ENCODE measurements around the gene HINT2.
A peak's percentile ranks its signal among the peaks of the same experiment; 100 is the strongest.

The HINT2 gene

DNA sequence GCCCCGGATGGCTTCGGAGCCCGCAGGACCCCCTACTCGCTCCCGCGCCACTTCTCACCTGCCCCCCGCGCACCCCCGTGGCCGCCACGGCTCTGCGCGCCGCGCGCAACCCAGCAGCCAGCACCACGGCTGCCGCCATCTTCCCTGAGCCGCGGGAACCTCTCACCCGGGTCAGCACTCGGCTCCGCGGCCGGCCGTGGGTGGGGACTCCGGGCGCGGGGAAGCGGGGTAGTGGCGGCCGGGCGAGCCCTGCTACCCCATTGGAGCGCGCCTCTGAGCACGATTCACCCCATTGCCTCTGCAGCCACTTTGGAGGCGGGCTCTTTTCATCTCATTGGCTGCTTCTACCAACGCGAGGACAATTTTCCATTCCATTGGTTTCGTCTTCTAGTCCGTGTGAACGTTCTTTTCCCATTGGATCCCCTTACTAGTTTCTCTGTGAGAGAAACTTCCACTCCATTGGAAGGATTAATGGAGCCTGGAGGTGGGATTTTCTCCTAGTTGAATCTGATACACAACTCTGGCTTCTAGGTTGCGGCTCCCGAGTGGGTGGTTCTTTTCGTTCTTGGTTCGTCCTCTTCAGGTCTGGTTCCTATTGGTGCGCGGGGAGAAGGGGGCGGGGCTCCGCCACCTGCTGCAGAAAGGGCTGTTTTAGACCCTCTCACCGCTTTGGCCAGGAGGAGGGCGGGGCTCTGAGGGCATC lies at the start of gene HINT2:
HINT2 (minus strand) TSS at position 202 of the 703 bp plus-strand sequence; CDS start at position 139, 63 bp downstream.
- DNase-seq (ENCODE audit: low spot score) (peak; percentile 93), FAIRE-seq (peak; percentile 89)

DNA sequence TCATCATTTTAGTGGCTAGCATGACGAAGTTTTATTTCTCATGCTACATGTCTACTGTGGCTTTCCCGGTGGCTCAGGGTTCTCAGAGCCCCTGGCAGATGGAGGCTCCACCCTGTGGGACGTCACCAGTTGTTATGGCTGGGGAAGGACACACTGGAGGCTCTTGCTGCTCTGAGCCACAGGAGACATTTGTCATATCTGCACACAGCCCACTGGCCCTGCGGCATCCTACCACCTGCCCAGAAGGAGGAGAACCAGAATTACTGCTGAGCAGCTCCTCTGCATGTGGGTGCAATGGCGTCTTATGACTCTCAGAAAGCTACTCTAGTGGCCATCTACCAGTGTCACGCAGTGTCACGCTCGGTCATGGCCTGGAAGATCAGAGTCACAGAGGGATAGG lies 48.7 kb upstream of the HINT2 start:
- FAIRE-seq, result no peak

DNA sequence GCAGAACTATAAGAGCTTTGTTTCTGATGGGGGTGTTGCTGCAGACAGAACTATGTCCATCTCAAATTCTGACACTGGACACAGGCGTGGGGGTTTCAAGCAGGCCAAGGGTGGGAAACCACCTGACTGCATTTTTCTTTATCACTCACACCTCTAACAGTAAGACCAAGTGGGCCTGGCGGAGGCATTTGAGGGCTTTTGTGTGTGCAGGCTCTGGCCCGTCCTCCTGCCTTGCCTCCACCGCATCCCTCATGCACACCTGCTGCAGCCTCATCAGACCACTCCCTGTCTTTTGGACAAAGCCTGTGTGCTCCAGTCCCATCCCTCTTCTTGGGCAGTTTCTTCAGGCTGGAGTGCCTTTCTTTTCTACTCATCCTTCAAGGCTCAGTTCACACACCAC lies 47.5 kb upstream of the HINT2 start:
- DNase-seq (ENCODE audit: low spot score) (no peak), FAIRE-seq (no peak)

More for the DNA sequence above, 48.7 kb upstream of the HINT2 start:
- no peak for DNase-seq (ENCODE audit: low spot score)

DNA sequence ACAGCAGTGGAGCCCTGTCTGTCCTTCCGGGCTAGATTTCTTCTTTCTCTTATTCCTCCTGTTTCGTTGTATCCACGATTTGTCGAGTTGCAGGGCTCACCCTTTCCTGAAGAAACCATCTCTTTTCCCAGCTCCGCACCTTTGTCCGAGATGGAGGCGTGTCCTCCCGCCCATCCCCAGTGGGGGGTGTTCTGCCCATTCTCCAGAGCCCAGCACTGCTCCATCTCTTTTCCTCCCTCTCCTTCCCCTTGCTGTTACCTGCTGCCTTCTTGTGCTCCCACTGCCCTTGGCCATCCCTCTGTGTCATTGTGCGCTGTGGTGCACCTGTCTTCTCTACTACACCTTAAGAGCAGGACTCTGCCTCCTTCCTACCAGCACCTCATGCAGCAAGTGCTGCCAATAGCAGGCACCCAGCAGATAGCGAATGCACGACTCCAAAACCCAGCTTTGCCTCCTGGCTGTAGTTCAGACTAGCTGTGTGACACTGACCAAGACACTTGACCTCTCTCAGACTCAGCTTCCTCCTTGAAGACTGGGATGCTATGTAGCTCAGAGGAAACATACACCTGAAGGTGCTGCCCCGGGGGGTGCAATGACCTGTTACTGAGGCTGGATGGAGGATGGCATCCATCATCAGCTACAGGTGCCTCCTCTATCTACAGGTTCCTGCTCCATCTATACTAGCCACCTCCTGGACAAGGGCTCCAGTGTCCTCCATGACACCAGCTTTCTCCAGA lies 46.5 kb upstream of the HINT2 start:
- DNase-seq (ENCODE audit: low spot score), result no peak
- FAIRE-seq, result no peak

DNA sequence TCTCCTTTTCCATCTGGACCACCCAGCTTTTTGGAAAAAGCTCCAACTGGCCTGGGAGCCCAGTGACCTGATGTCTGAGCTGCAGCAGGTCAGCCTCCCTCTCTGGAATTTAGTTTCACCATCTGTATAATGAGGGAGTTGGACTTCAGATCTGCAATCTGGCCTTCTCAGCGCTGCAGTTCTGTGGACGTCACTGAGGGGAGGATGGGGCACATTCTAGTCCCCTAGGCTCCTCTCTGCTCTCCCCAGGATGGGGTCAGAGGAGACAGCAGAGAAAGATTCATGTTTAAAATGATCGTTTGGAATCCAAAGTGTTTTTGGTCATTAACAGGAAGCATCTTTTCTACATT lies 45.1 kb upstream of the HINT2 start:
- no peak for DNase-seq (ENCODE audit: low spot score)
- no peak for FAIRE-seq

DNA sequence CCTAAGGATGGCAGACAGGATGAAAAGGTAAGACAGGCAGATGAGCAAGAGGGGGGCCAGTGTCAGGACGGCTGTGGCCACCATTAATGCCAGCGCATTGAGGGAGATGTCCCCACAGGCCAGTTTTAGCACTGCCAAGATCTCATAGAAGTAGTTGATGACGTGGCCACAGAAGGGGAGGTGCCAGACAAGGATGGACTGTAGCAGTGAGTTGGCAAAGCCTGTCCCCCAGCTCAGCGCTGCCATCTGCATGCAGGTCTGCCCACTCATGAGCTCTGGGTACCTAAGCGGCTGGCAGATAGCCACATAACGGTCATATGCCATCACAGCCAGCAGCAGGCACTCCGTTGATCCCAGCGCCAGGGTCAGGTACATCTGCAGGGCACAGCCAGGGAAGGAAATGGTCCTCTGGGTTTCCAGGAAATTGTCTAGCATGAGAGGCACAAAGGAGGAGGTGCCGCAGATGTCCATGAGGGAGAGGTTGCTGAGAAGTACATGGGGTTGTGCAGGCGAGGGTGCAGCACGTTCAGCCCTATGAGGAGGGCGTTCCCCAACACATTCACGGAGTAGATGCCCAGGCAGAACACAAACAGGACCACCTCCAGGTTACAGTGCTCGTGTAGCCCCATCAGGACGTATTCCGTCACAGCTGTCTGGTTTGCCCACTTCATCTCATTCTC lies 44.6 kb upstream of the HINT2 start:
- no peak for DNase-seq (ENCODE audit: low spot score)
- FAIRE-seq, result no peak

DNA sequence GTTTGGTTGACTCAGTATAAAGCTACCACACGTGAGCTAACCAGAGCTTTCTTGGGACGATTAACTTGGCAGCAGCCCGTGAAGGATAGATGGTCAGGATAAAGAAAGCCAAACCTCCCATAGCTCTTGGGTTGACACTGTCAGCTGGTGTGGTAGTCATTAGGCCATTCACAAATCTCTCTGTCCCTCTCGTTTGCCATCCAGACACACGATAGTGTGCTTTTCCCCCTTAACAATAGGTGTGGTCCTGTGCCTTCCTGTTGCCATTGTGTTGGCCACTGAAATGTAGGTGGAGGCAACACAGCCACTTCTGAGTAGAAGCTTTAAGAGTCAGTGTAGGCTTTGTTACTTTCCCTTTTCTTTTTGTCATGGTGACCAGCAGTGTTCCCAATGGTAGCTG lies 43.6 kb upstream of the HINT2 start:
- no peak for FAIRE-seq

DNA sequence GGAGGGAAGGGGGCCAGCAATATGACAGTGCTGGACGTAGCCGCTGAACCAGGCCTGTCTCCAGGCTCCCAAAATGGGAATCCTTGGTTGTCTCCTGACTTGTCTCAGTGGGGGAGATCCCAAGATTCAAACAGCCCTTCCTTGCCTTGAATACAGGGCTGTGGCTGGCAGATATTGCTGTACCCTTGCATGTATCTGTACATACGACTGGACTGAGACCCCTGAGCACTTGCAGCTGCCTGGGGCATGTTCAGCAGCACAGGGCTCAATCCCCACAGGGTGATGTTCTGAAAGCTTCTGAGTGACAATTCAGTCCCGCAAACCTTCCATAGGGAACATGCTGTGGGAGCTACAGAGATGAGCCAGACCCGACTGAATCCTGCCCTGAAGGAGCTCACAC lies 42.0 kb upstream of the HINT2 start:
- FAIRE-seq, result no peak
- no peak for DNase-seq (ENCODE audit: low spot score)

More for the DNA sequence above, 43.6 kb upstream of the HINT2 start:
- DNase-seq (ENCODE audit: low spot score), result no peak

DNA sequence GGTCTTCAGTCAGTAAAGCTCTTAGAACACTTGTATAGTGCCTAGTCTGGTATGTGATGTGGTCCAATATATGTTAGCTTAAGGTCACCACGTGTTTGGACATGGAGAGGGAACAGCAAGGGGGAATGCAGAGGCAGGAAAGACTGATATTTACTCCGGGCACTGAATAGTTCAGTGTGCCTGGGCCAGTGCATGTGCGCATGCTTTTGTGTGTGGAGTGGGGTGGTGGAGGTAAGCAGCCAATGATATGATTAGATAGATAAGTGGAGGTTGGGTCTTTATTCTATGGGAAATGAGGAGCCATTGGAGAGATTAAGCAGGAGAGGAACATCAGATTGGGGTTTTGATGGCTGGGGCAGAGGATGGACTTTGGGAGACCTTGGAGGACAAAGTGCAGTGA lies 41.4 kb upstream of the HINT2 start:
- FAIRE-seq (no peak), DNase-seq (ENCODE audit: low spot score) (no peak)

DNA sequence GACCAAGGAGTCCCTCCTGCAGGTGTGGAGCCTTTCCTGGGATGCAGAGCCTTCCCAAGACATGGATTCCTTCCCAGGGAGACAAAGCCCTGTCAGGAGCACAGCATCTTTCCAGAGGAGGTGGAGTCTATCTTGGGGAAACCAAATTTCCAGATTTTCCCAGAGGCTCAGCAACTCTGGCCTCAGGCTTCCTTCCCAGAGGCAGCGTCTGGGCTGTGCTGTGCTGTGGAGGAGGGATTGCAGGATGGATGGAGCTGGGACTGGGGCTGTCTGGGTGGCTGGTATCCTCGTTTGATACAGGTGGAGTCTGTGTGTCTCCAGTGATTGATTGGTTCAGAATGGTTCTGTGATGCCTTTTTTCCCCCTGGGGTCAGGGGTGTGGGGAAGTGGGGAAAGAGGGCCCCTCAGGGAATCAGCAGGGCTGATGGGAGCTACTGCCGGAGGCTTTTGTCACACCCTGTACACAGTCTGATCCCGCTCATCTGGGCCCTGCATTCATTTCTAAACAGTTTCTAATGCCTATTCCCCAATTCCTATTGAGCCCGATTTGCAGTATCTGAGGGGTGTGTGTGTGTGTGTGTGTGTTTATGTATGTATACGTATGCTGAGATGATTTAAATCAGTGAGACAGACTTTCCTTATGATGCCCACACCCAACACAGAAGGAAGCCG lies 39.4 kb upstream of the HINT2 start:
- FAIRE-seq, result no peak
- DNase-seq (ENCODE audit: low spot score), result no peak

DNA sequence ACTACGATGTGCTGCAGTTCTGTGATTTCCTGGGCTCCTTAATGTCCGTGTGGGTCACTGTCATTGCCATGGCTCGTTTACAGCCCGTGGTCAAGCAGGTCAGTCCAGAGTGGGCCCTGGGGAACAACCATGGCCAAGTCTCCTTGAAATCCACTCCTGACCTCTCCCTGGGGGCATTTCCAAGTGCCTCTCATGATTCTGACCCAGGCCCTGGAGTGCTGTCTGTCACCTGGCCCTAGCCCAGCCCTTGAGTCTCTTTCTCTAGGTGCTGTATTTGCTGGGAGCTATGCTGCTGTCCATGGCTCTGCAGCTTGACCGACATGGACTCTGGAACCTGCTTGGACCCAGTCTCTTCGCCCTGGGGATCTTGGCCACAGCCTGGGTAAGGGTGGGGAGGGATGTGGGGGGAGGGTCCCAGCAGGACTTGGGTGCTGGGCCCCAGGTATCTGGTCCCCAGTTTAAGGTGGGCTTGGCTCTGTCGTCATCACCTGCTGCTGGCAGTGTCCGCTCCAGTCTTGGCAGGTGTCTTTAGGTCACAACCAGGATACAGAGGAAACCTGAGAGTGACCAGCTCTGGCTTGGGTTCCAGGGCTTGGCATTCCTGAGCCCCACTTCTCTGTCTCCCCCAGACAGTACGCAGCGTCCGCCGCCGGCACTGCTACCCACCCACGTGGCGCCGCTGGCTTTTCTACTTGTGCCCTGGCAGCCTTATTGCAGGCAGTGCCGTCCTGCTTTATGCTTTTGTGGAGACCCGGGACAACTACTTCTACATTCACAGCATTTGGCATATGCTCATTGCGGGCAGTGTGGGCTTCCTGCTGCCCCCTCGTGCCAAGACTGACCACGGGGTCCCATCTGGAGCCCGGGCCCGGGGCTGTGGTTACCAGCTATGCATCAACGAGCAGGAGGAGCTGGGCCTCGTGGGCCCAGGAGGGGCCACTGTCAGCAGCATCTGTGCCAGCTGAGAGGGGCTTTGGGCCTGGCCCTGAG lies 38.3 kb upstream of the HINT2 start:
- no peak for DNase-seq (ENCODE audit: low spot score)

DNA sequence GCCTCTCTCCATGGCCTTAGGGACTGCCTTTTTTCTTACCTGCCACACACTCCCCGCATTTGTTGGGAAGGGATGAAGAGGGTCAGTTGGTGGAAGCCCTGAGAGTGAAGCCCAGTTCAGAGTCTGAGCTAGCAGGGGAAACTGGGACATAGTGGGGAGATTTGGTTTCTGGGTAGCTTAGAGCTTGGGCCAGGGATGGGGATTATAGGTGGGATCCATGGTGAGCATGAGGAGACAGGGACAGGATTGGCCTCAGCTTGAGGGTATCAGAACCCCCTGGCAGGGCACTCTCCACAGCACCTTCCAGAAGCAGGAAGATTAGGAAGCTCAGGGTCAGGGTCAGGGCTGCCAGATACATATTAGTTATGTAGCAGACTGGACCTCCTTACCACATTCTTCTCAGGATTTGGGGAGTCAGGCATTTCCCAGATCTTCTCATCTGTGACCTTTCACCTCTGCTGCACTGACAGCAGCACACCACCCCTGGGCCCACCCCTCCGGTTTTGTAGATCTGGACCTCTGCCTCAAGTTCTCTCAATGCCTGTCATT lies 37.5 kb upstream of the HINT2 start:
- no peak for FAIRE-seq
- no peak for DNase-seq (ENCODE audit: low spot score)

More for the DNA sequence above, 38.3 kb upstream of the HINT2 start:
- FAIRE-seq, result no peak

DNA sequence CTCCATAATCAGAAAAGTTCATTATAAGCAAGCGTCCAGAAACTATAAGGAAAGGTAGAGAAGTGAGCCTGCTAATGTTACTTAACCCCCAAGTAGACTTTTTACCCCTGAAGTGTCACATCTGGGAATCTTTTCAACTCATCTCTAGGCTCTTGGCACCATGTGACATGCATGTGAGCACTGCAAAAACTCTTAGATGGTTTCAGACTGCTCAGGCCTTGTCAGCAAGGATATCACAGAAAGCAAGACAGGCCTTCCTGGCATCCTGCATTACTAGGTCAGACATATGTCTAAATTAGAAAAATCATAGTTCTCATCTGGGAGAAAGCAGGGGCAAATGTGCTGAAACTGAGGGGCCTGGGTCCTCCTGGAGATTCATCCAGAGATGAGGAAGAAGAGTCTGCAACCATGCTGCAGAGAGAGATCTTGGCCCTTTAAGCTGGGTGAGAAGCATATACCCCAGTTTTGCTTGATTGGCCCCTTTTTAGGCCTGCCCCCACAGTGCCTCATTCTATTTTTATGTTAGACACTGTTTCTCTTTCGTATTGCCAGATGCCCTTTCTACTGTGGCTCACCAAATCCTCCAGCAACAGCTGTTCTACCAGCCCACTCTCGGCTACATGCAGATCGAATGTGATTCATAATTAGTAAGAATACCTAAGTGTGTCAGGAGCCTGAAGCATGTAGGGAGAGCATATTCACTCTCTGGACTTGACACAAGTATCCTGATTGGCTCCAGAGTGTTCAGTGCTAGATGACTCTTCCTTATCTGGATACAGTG lies 33.1 kb upstream of the HINT2 start:
- no peak for FAIRE-seq
- DNase-seq (ENCODE audit: low spot score), result peak; percentile 62

DNA sequence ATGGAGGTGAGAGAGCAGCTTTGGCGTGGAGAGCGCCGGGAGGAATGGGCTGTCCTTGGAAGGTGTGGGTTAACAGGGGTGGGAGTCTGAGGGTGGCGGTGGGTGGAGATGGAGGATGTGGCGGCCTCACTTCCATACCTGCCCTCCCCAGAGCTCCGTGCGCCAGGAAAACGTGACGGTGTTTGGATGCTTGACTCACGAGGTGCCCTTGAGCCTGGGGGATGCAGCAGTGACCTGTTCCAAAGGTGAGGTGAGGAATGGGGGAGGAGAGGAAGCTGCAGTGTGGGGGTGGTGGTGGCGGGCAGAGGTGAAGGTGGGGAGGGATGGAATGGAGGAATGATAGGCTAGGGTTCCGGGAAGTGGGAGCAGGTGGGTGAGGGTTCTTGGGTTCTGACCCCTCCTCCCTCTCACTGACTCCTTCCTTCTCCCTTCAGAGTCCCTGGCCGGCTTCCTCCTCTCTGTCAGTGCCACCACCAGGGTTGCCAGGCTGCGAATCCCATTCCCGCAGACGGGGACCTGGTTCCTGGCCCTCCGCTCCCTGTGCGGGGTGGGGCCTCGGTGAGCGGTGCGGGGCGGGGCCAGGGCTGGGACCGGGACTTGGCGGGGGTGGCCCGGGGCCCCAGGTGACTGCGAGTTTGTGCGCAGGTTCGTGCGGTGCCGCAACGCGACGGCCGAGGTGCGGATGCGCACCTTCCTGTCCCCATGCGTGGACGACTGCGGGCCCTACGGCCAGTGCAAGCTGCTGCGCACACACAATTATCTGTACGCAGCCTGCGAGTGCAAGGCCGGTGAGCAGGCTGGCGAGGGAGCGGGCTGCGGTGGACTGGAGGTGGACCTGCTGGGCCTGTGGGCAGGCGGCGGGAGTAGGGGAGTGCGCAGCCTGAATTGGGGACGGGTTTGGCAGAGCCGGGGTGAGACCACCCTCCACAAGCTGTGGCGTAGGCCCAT lies 31.3 kb upstream of the HINT2 start:
- no peak for DNase-seq (ENCODE audit: low spot score)

DNA sequence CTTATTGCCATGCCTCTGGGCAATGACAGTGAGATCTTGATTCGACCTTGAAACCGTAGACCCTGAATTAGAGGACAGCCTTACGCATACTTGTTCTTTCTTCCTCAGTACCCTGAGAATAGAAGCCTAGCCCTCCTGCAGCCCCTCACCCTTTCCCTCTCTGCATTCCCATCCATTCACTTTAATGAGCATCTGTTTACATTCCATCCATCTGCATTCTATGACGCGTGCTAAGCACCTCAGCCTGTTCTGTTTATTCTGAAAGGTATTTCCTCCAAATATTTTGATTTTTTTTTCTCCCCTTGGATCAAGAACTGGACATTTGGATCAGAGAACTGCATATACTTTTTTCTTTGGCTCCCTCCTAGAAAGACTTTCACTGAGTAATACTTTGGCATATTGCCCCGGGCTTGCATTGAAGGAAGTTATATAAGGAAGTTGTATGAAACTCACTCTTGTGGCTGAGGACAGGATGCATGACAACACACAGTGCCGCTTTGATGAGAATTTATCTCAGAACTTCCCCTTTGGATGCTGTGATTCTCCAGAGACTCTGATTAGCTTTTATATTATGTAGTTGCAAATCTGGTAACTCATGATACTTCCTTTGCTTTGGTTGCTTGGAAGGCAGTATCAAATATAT lies 29.9 kb upstream of the HINT2 start:
- peak; percentile 69 for DNase-seq (ENCODE audit: low spot score)
- peak; percentile 78 for FAIRE-seq

More for the DNA sequence above, 31.3 kb upstream of the HINT2 start:
- FAIRE-seq, result no peak

DNA sequence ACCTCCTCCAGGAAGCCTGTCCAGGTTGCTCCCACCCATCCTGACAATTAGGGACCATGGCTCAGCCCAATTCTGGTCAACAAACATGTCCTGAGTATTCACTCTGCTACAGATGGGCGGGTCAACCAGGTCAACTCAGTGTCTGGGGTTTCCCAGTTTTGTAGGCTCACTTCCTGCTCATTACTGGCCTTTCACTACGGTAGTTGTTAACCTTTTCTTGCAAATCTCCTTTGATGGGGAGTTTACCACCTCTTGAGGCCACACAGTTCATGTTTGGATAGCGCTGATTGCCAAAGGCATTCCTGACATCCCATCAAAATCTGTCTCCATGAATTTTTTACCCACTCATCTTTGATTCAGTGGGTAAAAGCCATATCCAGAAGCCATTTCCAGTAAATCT lies 28.0 kb upstream of the HINT2 start:
- FAIRE-seq (no peak), DNase-seq (ENCODE audit: low spot score) (no peak)

DNA sequence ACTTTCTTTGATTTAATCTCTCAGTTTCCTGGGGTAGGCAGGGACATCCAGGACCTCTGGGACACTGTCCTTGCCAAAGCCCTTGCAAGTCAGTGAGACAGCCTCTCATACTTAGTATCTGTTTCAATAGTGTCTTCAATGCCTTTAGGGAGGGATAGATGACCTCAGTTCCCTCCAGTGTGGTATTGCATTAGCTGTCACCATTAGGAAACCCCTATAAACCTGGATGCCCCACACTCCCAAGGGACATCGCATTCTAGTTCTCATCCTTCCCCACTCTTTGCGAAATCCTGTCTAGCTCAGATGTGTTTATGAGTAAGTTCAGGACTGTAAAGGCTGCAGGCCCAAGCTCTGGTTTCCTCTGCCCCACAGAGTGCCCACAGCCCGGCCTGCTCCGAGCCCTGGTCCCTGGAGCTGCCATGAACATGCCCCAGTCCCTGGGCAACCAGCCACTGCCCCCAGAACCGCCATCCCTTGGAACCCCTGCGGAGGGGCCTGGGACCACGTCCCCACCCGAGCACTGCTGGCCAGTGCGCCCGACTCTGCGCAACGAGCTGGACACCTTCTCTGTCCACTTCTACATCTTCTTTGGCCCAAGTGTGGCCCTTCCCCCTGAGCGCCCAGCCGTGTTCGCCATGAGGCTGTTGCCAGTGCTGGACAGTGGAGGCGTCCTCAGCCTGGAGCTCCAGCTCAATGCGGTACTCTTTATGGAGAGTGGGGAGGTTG lies 27.3 kb upstream of the HINT2 start:
- FAIRE-seq (no peak), DNase-seq (ENCODE audit: low spot score) (no peak)

DNA sequence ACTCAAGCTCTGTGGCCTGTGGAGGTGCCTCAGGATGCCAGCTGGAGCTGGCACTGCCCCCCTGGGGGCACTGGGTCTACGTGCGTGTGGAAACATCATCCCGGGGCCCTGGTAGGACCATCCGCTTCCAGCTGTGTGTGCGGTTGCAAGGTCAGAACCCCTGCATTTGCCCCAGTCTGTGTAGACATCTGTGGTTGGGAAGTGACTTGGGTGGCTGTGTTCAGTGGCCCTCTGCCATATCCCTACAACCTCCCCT lies 26.7 kb upstream of the HINT2 start:
- DNase-seq (ENCODE audit: low spot score), result no peak

More for the DNA sequence above, 26.7 kb upstream of the HINT2 start:
- FAIRE-seq, result no peak
